Heart left ventricle (tissue), 13 donors: ENCODE results near the gene CELSR1.

ENCODE experiments used
- POLR2A ChIP-seq, 2 donors: fragments of 450-650 bp; IDR thresholded peaks; one replicate each; pipeline ENCODE4 v1.6.1; 2017; ENCODE audit warnings: antibody characterized with exemption in 2 of 2, mild to moderate bottlenecking in 2 of 2, moderate library complexity in 2 of 2
- TF ChIP-seq, protein P1 (sequence below), 12 donors: fragments of 200-600 bp; sonication (generic) in 4 of 12; IDR thresholded peaks; one replicate each; pipeline versions ENCODE4 v1.5.0 to v1.8.0; 2018 to 2022; ENCODE audit warnings: antibody characterized with exemption in 12 of 12, mild to moderate bottlenecking in 5 of 12
- donor health status: ischemic (EF 13 %, LVEDD 7.1; RV severe dilation, severe dysfunction).
- donor health status: DM: no; HTN: yes; CAD: no.
- donor health status: DM: no; HTN: no; CAD: no.
- donor health status: ischemic (EF 25% LVEDD 6.9; RV normal size, moderate dysfunction).
- donor health status: ischemic (EF 25% LVEDD 5.7; RV mildly dilated, moderate dysfunction).
- donor health status: ischemic (EF 35%, LVEDD 5.7; RV mildly dilated, moderate dysfunction).
- donor health status: nonischemic (EF 11% LVEDD 7.7; RV severe dilation, severe dysfunction).
- donor health status: DM: yes; HTN: yes; CAD: no.
- donor health status: PGD.
- donor health status: ischemic (EF 29% LVEDD 5.4; RV normal size, mild dysfunction).
- donor health status: nonischemic (EF 23%, LVEDD 6.1; RV moderate dilation, normal function).

DNA sequence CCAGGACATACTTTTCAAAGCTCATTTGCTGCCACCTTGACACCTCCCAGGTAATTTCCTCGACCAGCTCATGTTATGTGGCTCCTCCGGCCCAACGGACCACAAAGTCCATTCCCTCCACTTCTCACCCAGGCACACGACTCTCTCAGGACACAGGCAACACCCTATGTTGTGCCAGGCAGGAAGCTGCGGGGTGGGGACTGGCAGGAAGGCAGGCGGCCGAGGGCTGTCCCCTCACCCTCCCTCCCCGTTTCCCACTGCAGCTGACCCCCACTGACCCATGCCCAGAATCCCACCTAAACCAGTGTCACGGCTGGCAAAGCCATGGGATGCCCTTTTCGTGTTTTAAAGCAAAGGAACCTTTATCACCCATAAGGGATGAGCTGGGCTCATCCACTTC is 20.8 kb downstream of the CELSR1 start:
- TF ChIP-seq, protein P1, sequence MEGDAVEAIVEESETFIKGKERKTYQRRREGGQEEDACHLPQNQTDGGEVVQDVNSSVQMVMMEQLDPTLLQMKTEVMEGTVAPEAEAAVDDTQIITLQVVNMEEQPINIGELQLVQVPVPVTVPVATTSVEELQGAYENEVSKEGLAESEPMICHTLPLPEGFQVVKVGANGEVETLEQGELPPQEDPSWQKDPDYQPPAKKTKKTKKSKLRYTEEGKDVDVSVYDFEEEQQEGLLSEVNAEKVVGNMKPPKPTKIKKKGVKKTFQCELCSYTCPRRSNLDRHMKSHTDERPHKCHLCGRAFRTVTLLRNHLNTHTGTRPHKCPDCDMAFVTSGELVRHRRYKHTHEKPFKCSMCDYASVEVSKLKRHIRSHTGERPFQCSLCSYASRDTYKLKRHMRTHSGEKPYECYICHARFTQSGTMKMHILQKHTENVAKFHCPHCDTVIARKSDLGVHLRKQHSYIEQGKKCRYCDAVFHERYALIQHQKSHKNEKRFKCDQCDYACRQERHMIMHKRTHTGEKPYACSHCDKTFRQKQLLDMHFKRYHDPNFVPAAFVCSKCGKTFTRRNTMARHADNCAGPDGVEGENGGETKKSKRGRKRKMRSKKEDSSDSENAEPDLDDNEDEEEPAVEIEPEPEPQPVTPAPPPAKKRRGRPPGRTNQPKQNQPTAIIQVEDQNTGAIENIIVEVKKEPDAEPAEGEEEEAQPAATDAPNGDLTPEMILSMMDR (IDR thresholded peaks at IDR 0.05): no peak
- no peak for TF ChIP-seq POLR2A (IDR thresholded peaks at IDR 0.05)
